ENCODE data around the gene CEMIP. TPM values are rescaled to one million over a fixed set of nuclear protein-coding genes. Genes with fewer than 3 reads are reported as not detected.

The CEMIP gene
- total and polyA plus RNA-seq, 2 experiments from 2014 or later = 0.27 to 2.1 TPM

DNA sequence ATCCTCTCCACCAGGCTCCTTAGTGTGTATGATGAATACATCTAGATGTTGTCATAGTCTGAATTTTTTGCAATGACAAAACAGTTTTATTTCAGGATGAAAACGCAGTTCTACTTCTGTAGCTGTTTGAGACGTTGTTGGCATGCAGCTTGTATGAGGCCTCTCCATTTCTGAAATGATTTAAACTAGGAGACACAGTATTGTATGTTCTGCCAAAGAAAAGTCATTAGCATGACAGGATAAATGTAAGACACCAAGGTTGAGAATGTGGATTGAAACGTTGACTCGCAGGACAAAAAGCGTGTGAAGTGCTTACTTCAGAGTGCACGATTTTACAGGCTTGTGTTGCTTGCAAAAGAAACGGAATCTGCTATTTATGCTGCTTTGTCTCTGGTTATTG lies 48.8 kb upstream of the CEMIP start (continued):
- TF ChIP-seq ZNF462 (CRISPR knock-in tag; IDR thresholded peaks at IDR 0.05) (no peak), REST (IDR thresholded peaks at IDR 0.05; ENCODE audit: unreplicated experiment) (no peak), ETS1 (IDR thresholded peaks at IDR 0.05) (no peak)

DNA sequence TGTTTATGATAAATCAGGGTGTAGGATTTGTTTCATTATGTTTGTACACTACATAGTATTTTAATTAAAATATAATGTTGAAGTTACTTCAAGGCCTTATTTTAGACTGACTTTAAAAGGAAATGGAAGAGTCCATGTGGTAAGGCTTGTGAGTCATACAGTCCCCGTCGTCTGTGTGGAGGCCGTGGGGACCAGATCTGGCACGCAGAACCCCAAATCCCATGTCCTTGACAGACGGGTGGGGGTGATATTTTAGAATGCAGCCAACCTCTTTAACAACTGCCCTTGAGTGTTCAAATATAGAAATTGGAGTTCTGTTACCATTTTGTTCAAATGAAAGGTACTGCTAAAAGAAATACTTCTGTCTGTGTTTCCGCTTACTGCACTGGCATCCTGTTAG lies 48.2 kb upstream of the CEMIP start:
- no peaks in the 10 kb centered on the region for H3F3A ChIP-seq (replicated peaks; ENCODE audit: low read depth)
- no peaks in the 10 kb centered on the region for H3K27me3 ChIP-seq (ENCODE audit: insufficient read depth)
- H3K4me3 ChIP-seq = no peak overlapping the region
- H3K27ac Mint-ChIP-seq = no peak overlapping the region; the same call in 1 of the 2 replicates
- peaks cover 3% of the 10 kb centered on the region for H3K27me3 Mint-ChIP-seq (ENCODE audit: insufficient read depth, low read depth, poor library complexity)
- H4K20me1 ChIP-seq (replicated peaks; ENCODE audit: insufficient read depth) = peaks cover 12% of the 10 kb centered on the region; the same call in 1 of the 2 replicates
- H3K79me2 ChIP-seq (replicated peaks; ENCODE audit: insufficient read depth) = peaks cover 25% of the 10 kb centered on the region
- DNase-seq (ENCODE audit: low spot score) (no peak), ATAC-seq (no peak)
- peaks cover 14% of the 10 kb centered on the region for H3K36me3 Mint-ChIP-seq (ENCODE audit: low read depth)
- H3K4me2 ChIP-seq = no peak overlapping the region
- H3K4me1 ChIP-seq (ENCODE audit: insufficient read depth) = no peaks in the 10 kb centered on the region
- peaks cover 14% of the 10 kb centered on the region for H3K9me3 Mint-ChIP-seq
- no peak overlapping the region for H3K27ac ChIP-seq (ENCODE audit: low read depth)
- H3K36me3 ChIP-seq (ENCODE audit: insufficient read depth) = no peaks in the 10 kb centered on the region
- peaks cover 34% of the 10 kb centered on the region for H3K4me1 Mint-ChIP-seq
- H3K4me3 Mint-ChIP-seq = no peak overlapping the region
- H3K9me2 ChIP-seq (ENCODE audit: insufficient read depth) = no peaks in the 10 kb centered on the region
- H2AFZ ChIP-seq = no peak overlapping the region
- TF ChIP-seq ZNF462 (CRISPR knock-in tag; IDR thresholded peaks at IDR 0.05) (no peak), JUNB (IDR thresholded peaks at IDR 0.05; ENCODE audit: unreplicated experiment) (no peak)
